Osteoblast (primary cell): ENCODE measurements around the gene TMC8. TPM values are rescaled to one million over a fixed set of nuclear protein-coding genes. Genes with fewer than 3 reads are reported as not detected.
"Not testable (repeated sequence)": the region's sequence is repeated elsewhere in the genome, so short reads cannot be mapped to it uniquely, and the experiment has no call there.

ENCODE experiments used
- DNase-seq: peaks from one replicate; pipeline ENCODE4 v3.0.0; 2011; ENCODE audit warnings: low spot score, mixed read lengths; ENCODE audit not compliant: insufficient read length; ENCODE audit errors: missing footprints
- H2AFZ ChIP-seq: 2 replicates; pipeline ENCODE4 v1.6.0; 2011; ENCODE audit warnings: mild to moderate bottlenecking, low read length
- H3K27ac ChIP-seq: 2 replicates; pipeline ENCODE4 v1.5.1; 2011; ENCODE audit warnings: mild to moderate bottlenecking, low read depth, low read length, moderate library complexity
- H3K27me3 ChIP-seq: 2 replicates; pipeline ENCODE4 v1.6.0; 2012; ENCODE audit warnings: mild to moderate bottlenecking, control low read depth, inconsistent platforms, low read length, moderate library complexity; ENCODE audit not compliant: insufficient read depth
- H3K36me3 ChIP-seq: 2 replicates; pipeline ENCODE4 v1.5.1; 2011; ENCODE audit warnings: mild to moderate bottlenecking, low read length, control low read depth, moderate library complexity; ENCODE audit not compliant: insufficient read depth
- H3K4me1 ChIP-seq: 2 replicates; pipeline ENCODE4 v1.5.1; 2011; ENCODE audit warnings: mild to moderate bottlenecking, low read length, control low read depth, moderate library complexity; ENCODE audit not compliant: insufficient read depth
- H3K4me2 ChIP-seq: 2 replicates; pipeline ENCODE4 v1.6.0; 2011; ENCODE audit warnings: mild to moderate bottlenecking, low read length; ENCODE audit not compliant: insufficient read depth
- H3K4me3 ChIP-seq: fragments of 200-600 bp; sonication (generic); 3 replicates; pipeline ENCODE4 v1.5.1; 2012; ENCODE audit warnings: mild to moderate bottlenecking, low read length, inconsistent platforms; ENCODE audit not compliant: insufficient read depth
- H3K79me2 ChIP-seq: 2 replicates; pipeline ENCODE4 v1.6.0; 2012; ENCODE audit warnings: mild to moderate bottlenecking, low read length, control low read depth, inconsistent platforms; ENCODE audit not compliant: insufficient read depth
- H3K9me3 ChIP-seq: 2 replicates; pipeline ENCODE4 v1.5.1; 2011; ENCODE audit warnings: low read depth, low read length, control low read depth
- H4K20me1 ChIP-seq: 2 replicates; pipeline ENCODE4 v1.6.0; 2012; ENCODE audit warnings: mild to moderate bottlenecking, low read length, control low read depth; ENCODE audit not compliant: insufficient read depth
- total RNA-seq: library from RNA; depleted of rRNA; stranded (reverse); fragments of >200 nt; gene quantifications from 2 replicates; pipeline ENCODE4 v1.2.3, GENCODE V29; 2012
- TF ChIP-seq, protein P1 (sequence below): IDR thresholded peaks from 2 replicates; pipeline ENCODE4 v1.5.1; 2011; ENCODE audit warnings: mild to moderate bottlenecking, low read depth, low read length, moderate library complexity; ENCODE audit errors: extremely low read depth

The TMC8 gene
- total RNA-seq, 1 donor: not detected

DNA sequence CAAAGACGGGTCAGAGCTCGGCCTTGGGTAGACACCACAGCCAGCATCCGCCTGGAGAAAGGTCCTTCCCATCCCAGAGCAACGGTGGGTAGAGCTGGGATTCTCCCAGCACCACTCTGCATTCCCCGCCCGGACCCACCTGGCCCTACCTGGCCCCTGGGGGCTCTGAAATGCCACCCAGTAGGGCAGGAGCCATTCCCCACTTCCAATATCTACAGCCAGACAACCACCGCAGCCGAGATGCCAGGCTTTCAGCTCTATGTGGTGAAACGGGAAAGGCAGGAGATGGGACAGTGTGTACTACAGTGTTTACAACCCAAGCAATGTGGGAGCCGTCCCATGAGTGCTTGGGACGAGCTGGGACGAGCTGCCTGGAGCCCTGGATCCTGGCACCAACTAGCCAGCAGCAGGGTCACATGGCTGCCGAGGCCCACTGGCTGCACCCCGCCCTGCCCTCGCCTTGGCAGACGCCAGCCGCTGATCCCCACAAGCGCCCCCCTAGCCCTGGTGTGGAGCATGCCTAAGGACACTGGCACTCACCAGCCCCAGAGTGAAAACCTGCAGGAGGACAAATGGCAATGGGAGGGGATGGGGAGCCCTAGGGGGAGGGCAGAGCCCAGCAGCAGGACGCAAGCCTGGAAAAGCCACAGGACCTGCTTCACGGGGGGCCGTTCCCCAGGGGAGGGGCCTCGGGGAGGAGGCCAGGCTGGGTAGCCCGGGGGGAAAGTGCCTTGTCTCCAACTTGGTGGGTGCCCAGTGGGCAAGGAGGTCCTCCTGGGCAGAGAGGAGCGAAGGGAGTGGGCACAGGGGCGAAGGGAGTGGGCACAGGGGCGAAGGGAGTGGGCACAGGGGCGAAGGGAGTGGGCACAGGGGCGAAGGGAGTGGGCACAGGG, 15.5 kb upstream of the TMC8 start:
- no peaks in the 10 kb centered on the region for H3K9me3 ChIP-seq
- no peak overlapping the region for H3K27ac ChIP-seq
- H3K4me2 ChIP-seq: no peak overlapping the region
- H3K36me3 ChIP-seq: no peaks in the 10 kb centered on the region
- H3K4me3 ChIP-seq: no peak overlapping the region
- no peaks in the 10 kb centered on the region for H3K79me2 ChIP-seq
- H2AFZ ChIP-seq: no peak overlapping the region
- H3K27me3 ChIP-seq: peaks cover 20% of the 10 kb centered on the region
- H3K4me1 ChIP-seq: no peaks in the 10 kb centered on the region
- TF ChIP-seq, protein P1, sequence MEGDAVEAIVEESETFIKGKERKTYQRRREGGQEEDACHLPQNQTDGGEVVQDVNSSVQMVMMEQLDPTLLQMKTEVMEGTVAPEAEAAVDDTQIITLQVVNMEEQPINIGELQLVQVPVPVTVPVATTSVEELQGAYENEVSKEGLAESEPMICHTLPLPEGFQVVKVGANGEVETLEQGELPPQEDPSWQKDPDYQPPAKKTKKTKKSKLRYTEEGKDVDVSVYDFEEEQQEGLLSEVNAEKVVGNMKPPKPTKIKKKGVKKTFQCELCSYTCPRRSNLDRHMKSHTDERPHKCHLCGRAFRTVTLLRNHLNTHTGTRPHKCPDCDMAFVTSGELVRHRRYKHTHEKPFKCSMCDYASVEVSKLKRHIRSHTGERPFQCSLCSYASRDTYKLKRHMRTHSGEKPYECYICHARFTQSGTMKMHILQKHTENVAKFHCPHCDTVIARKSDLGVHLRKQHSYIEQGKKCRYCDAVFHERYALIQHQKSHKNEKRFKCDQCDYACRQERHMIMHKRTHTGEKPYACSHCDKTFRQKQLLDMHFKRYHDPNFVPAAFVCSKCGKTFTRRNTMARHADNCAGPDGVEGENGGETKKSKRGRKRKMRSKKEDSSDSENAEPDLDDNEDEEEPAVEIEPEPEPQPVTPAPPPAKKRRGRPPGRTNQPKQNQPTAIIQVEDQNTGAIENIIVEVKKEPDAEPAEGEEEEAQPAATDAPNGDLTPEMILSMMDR: no peak
- H4K20me1 ChIP-seq: no peaks in the 10 kb centered on the region
- DNase-seq: peak; percentile 85

DNA sequence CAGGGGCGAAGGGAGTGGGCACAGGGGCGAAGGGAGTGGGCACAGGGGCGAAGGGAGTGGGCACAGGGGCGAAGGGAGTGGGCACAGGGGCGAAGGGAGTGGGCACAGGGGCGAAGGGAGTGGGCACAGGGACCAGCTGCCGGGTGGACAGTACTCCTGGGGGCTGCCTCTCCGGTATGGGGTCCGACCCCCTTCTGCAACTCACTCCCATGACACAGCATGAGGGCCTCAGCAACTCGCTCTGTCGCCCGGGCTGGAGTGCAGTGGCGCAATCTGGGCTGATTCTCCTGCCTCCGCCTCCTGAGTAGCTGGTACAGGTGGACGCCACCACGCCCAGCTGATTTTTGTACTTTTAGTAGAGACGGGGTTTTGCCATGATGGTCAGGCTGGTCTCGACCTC, 14.8 kb upstream of the TMC8 start:
- not testable (repeated sequence) for H4K20me1 ChIP-seq, H3K4me1 ChIP-seq, H3K36me3 ChIP-seq, H3K4me3 ChIP-seq, H3K4me2 ChIP-seq, H3K9me3 ChIP-seq, H2AFZ ChIP-seq, H3K79me2 ChIP-seq, H3K27ac ChIP-seq
- peaks cover 20% of the 10 kb centered on the region for H3K27me3 ChIP-seq
- peak; percentile 58 for DNase-seq

DNA sequence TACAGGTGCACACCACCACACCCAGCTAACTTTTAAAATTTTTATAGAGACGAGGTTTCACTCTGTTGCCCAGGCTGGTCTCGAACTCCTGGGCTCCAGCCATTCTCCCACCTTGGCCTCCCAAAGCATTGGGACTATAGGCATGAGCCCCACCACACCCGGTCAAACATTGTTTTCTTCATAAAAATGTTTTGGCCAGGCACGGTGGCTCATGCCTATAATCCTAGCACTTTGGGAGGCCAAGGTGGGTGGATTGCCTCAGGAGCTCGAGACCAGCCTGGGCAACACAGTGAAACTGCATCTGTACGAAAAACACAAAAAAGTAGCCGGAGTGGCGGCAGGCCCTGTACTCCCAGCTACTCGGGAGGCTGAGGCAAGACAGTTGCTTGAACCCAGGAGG, 14.2 kb upstream of the TMC8 start:
- Histone ChIP-seq H3K9me3 (no peaks in the 10 kb centered on the region), H3K4me3 (no peak overlapping the region), H2AFZ (no peak overlapping the region), H3K36me3 (no peaks in the 10 kb centered on the region), H3K4me1 (no peaks in the 10 kb centered on the region), H3K79me2 (no peaks in the 10 kb centered on the region), H3K27me3 (peaks cover 20% of the 10 kb centered on the region), H4K20me1 (no peaks in the 10 kb centered on the region), H3K4me2 (no peak overlapping the region), H3K27ac (no peak overlapping the region)
- no peak for DNase-seq
- TF ChIP-seq, protein P1: no peak

DNA sequence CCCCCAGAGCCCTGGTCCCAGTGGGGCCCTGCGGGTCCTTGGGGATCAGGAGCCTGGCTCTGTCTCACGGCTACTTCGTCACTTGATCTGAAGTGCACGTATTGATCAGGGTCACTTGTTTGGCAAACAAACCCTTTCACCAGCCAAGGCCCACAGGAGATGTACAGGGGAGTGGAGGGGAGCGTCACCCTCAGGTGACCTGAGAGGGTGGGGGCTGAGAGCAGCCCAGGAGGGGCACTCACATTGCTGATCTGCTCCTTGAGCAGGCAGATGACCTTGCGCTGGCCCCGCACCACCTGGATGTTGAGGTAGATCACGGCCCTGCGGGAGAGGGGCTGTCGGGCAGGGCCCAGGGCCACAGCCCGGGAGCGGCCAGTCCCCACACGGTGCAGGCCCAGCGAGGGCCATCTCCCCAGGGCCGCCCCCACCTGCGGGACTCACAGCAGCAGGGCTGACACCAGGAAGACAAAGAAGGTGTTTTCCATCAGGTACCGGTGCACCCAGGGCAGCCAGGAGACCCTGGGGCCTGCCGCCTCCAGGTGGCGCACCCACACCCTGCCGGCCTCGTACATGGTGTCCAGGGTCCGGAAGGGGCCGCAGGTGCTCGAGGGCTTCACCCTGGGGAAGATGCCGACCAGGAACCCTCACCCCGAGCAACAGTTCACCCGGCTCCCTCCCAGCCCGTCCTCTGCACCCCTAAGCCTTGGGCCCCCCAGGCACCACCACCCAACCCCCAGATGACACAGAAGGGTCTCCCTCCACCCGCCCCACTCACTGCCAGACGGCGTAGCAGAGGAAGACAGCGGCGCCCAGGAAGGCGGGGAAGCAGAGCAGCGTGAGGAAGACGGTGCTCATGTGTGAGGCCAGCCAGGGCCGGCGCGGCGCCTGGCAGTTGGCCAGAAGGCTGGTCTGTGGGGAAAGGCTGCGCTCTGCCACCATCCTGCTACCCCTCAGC, 13.3 kb upstream of the TMC8 start:
- no peaks in the 10 kb centered on the region for H4K20me1 ChIP-seq
- no peaks in the 10 kb centered on the region for H3K9me3 ChIP-seq
- DNase-seq: peak; percentile 93

More for the DNA sequence above, 13.3 kb upstream of the TMC8 start:
- H3K4me2 ChIP-seq: no peak overlapping the region
- H3K79me2 ChIP-seq: no peaks in the 10 kb centered on the region
- H3K27ac ChIP-seq: no peak overlapping the region
- H2AFZ ChIP-seq: no peak overlapping the region
- H3K36me3 ChIP-seq: no peaks in the 10 kb centered on the region
- TF ChIP-seq, protein P1: no peak
- H3K27me3 ChIP-seq: peaks cover 20% of the 10 kb centered on the region
- no peaks in the 10 kb centered on the region for H3K4me1 ChIP-seq
- H3K4me3 ChIP-seq: no peak overlapping the region
